Colon (tissue), 2 donors: Measurements from ENCODE around the gene TSPYL1.
"Not testable (repeated sequence)": the region's sequence is repeated elsewhere in the genome, so short reads cannot be mapped to it uniquely, and the experiment has no call there.

Source experiments
- FAIRE-seq: peaks from 2 replicates; lab custom pipeline; 2012; peaks lifted over from hg19 to GRCh38; lab: Jason Lieb, UNC
- donor health status: control.
- donor health status: control.

Gene TSPYL1

GRCh38 chr6:116279232-116280160 lies at the start of gene TSPYL1:
Gene TSPYL1, minus strand, starts transcription at chr6:116279930. Its CDS starts 100 bp downstream, at chr6:116279830.
- FAIRE-seq = no peak

- FAIRE-seq = no peak
These were observed 49.4 kb upstream of the TSPYL1 start for GRCh38 chr6:116329156-116329555.

GRCh38 chr6:116328528-116328903 lies 48.8 kb upstream of the TSPYL1 start:
- no peak for FAIRE-seq

GRCh38 chr6:116327803-116328527 lies 48.2 kb upstream of the TSPYL1 start:
- FAIRE-seq = no peak

DNA sequence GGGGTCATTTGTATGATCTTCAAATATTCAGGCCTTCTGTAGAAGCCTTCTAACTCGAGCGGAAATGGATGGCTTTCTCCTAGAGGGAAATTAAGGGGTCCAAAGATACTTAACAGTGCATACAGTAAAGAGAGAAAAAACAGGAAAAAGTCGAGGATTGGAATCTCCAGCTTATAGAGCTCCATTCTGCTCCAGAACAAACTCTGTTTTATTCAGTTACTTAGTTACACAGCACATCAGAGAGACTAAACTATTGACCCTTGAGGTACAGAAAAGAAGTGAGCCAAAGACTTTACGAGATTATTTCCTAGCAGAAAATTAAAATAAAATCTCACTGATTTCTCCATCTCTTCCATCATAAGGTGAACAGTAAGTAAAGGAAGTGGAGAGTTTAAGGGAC lies 47.3 kb upstream of the TSPYL1 start:
- no peak for FAIRE-seq

DNA sequence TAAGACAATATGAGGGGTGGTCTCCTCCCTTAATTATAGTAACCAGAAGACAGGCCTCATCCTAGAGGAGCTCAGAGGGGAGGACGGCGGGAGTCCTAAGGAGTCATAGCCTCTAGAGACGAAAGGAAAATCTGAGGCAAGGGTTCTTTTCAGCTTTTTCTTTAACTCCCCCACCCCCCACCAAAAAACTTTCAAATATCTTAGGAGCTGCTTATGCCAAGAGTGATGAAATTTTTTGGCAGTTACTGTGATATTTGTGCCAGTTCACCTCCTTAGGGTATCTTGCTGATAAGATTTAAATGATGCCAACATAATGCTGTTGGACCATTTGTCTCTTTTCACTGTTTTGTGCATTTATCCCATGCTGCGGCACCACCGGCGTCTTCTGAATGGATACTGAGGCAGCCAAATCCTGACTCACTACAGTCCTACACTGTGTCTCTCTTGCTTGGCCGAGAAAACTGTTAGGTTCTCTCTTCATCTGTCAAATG lies 46.5 kb upstream of the TSPYL1 start:
- FAIRE-seq = no peak

- FAIRE-seq = not testable (repeated sequence)
These were observed 46.0 kb upstream of the TSPYL1 start for GRCh38 chr6:116325634-116326132.

GRCh38 chr6:116323863-116324262 lies 44.1 kb upstream of the TSPYL1 start:
- FAIRE-seq = no peak

DNA sequence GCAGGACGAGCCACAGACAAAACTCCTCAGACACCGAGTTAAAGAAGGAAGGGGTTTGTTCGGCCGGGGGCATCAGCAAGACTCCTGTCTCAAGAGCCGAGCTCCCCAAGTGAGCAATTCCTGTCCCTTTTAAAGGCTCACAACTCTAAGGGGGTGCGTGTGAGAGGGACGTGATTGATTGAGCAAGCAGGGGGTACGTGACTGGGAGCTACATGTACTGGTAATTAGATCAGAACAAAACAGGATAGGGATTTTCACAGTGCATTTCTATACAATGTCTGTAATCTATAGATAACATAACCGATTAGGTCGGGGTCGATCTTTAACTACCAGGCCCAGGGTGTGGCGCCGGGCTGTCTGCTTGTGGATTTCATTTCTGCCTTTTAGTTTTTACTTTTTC lies 42.2 kb upstream of the TSPYL1 start:
- FAIRE-seq = not testable (repeated sequence)

GRCh38 chr6:116316772-116317467 lies 37.2 kb upstream of the TSPYL1 start:
- FAIRE-seq = no peak

GRCh38 chr6:116314878-116315277 lies 35.1 kb upstream of the TSPYL1 start:
- FAIRE-seq = no peak

DNA sequence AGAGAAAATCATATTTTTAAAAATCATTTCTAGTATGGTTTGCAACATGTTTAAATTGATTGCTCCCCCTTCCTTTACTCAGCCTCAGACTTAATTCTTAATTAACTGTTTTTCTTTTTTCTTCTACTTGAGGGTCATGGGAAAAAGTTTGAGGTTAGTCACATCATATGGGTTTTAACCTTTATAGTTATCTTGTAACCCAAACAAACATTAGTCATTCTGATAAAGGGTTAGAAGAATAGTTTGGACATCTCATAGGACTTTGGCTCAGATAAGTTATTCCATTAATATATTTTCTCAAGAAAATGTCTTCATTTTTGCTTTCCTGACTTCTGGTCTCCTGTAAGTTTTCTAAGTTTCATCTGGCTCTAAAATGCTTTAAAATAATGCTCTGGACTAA lies 34.5 kb upstream of the TSPYL1 start:
- FAIRE-seq = no peak

GRCh38 chr6:116313101-116313776 lies 33.5 kb upstream of the TSPYL1 start:
- no peak for FAIRE-seq

GRCh38 chr6:116309657-116310056 lies 29.9 kb upstream of the TSPYL1 start:
- FAIRE-seq = no peak

GRCh38 chr6:116309001-116309400 lies 29.3 kb upstream of the TSPYL1 start:
- no peak for FAIRE-seq

GRCh38 chr6:116307633-116308032 lies 27.9 kb upstream of the TSPYL1 start:
- no peak for FAIRE-seq

- FAIRE-seq = no peak
These were observed 27.3 kb upstream of the TSPYL1 start for GRCh38 chr6:116307001-116307400.

GRCh38 chr6:116304538-116305097 lies 24.9 kb upstream of the TSPYL1 start:
- FAIRE-seq = no peak

- FAIRE-seq = no peak
These were observed 21.4 kb upstream of the TSPYL1 start for GRCh38 chr6:116301104-116301503.

DNA sequence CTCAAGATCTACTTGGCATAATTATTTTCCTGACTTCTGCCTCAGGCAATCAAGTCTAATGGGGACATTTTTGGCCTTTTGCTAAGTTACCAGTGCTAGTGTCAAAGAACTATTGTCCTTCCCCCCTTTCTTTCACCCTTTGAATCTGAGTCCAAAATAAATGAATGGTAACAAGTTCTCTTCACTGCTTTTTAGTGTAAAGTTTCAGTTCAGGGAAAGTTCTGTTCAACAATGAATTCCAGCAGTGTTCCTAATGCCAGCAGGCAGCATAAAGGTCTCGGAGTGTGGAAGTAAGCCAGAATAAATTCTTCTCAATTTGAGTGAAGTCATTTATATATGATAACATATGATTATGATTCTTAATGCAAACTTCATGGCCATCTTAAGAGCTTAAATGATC lies 20.8 kb upstream of the TSPYL1 start:
- no peak for FAIRE-seq

GRCh38 chr6:116298973-116299372 lies 19.2 kb upstream of the TSPYL1 start:
- no peak for FAIRE-seq
